Motor neuron (in vitro differentiated cells): ENCODE results near the gene WDR45B. TPM values are rescaled to one million over a fixed set of nuclear protein-coding genes. Genes with fewer than 3 reads are reported as not detected.

Experiments
- ATAC-seq, 8 experiments: fragments of 200-7000 bp; cut with Tn5 transposase; replicated peaks in 6 of 8; 2 replicates each; pipeline ENCODE4 v1.8.0; 2021; ENCODE audit warnings: mild to moderate bottlenecking in 8 of 8, moderate library complexity in 8 of 8
- H3K27ac ChIP-seq, 2 donors: fragments of 250-450 bp; sonication (Bioruptor Pico); 2 replicates each; pipeline ENCODE4 v1.9.0; 2021; ENCODE audit warnings: antibody characterized with exemption in 2 of 2, mild to moderate bottlenecking in 2 of 2, moderate library complexity in 1 of 2
- H3K4me1 ChIP-seq, 2 donors: fragments of 250-450 bp; sonication (Bioruptor Pico); replicated peaks in 1 of 2; 2 replicates each; pipeline ENCODE4 v1.6.1; 2021; ENCODE audit warnings: antibody characterized with exemption in 2 of 2, mild to moderate bottlenecking in 2 of 2, moderate library complexity in 1 of 2
- H3K4me3 ChIP-seq, 5 donors: fragments of 250-450 bp; sonication (Bioruptor Pico); 2 replicates each; pipeline ENCODE4 v1.9.0; 2021; ENCODE audit warnings: antibody characterized with exemption in 5 of 5, mild to moderate bottlenecking in 5 of 5, moderate library complexity in 4 of 5
- WGBS, 10 experiments: fragments of 450-650 bp; shearing (Covaris generic); methylation state at CpG; one replicate each; pipeline ENCODE4 v1.0.0; 2022; 5-methylcytosine and 5-hydroxymethylcytosine counted together
- in situ Hi-C, 9 experiments: fragments of 400-800 bp; cut with MboI; loops; one replicate each; pipeline ENCODE4 v1.15.0; 2021; ENCODE audit warnings: low sequenced_read_pairs in 9 of 9, low pct_unique_long_range_greater_than_20kb in 2 of 9; ENCODE audit not compliant: unreplicated experiment in 9 of 9
- total RNA-seq, 8 experiments: library from RNA; unstranded; fragments of 300-600 nt; gene quantifications; 2 replicates each; pipeline versions ENCODE4 v1.2.3 to v1.2.4, GENCODE V29; 2022

Gene WDR45B
- 10 to 100 TPM; 48.7 to 91.4 (median 64.3) TPM for total RNA-seq

GRCh38 chr17:82648165-82648668, at the start of gene WDR45B:
TSS of gene WDR45B (minus strand) at chr17:82648444. CDS start at chr17:82648340, 104 bp downstream.
- H3K27ac ChIP-seq, result peak within 1 kb of the TSS; percentile 94 to 98
- WGBS, 10 experiments, result no CpG with 5 or more reads among the region's 67 CpGs

DNA sequence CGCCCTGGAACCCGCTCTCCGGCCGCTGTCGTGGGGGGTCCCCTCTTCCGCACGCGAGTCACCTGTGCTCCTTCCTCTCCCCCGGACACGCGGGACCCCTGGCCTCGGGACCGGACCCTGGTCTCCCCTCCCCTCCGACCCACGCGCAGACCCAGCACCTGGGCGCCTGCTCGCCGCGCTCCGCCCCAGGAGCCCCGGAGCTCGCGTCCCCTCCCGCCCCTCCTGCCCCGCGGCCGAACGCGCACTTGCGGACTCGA, 49.5 kb upstream of the WDR45B start:
- 0% methylated on average over 2 of the region's 32 CpGs; no CpG with 5 or more reads in 9 of the 10 experiments for WGBS, 10 experiments
- in situ Hi-C loops, result no loop called here
- no peak for ATAC-seq
- Histone ChIP-seq H3K4me3 (peak overlapping the region; percentile 57 to 99 (median 76)), H3K4me1 (peaks cover 7 to 12% of the 10 kb centered on the region in 2 donors), H3K27ac (no peak overlapping the region)

More at GRCh38 chr17:82648165-82648668, at the start of gene WDR45B:
- Histone ChIP-seq H3K4me1 (peaks cover 8 to 13% of the 10 kb centered on the region in 2 donors), H3K4me3 (peak within 1 kb of the TSS; percentile 48 to 100 (median 90))
- in situ Hi-C loops, result no loop called here
- peak; percentile 92 to 97 (median 95) for ATAC-seq

DNA sequence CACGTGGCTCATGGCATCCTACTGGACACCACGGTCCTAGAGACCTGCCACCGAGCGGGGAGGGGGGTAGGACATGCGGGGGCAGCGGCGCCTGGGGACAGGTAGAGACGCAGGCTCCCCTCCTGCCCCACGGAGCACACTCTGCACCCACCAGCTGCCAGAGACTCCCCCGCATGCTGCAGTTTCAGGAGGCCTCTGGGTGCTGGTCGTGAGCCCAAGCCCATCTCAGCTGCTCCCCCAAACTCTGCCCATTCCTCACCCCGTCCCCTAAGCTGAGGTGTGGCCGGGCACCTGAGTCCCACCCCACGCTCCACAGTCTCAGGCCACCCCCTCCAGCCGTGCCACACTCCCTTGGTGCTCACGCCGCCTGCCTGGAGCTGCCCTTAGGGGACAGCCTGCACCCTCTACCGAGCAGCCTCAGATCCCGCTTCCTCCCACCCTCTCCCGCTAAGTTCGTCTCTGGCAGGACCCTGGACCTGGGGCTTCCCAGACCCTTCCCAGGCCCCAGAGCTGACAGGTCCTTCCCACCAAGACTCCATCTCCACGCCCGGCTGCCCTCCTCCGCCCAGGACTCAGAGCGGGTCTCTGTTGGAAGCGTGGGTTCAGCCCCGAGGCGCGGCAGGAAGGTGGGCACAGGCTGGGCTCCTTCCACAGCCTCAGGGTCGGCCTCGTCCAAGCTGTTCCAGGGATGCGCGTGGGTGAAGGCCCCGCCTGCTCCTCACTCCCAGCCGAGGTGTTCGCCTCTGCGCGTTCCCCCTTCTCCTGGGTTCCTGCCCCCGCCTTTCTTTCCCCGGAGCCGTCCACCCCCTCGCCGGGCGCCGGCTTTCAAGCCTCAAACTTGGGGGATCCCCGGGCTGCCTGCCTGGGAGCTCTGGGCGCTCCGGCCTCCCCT, 48.9 kb upstream of the WDR45B start:
- ATAC-seq, result no peak
- 0 to 10% methylated on average over 1 to 2 of the region's 48 CpGs; no CpG with 5 or more reads in 8 of the 10 experiments for WGBS, 10 experiments
- in situ Hi-C loops, result no loop called here

DNA sequence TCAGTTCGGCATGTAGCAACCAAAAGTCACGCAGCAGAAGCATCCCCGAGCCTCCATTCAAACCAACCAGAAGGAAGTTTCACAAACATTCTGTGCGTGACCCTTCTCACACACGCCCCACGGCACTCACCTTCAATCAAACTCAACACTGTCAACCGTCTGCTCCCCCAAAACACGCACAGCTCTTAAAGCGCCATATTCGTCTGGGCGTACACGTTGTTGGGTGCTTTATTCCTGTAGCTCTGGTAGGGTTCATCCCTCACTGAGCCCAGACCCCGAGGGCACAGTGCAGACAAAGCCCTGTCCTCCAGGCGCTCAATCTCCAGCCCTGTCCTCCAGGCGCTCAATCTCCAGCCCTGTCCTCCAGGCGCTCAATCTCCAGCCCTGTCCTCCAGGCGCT, 48.0 kb upstream of the WDR45B start:
- H3K4me3 ChIP-seq, result no peak overlapping the region
- no peak for ATAC-seq
- 55 to 100% (median 89%) methylated on average over 1 to 12 of the region's 17 CpGs; no CpG with 5 or more reads in 3 of the 10 experiments for WGBS, 10 experiments

More for the DNA sequence above, 48.9 kb upstream of the WDR45B start:
- H3K4me1 ChIP-seq, result peaks cover 7 to 12% of the 10 kb centered on the region in 2 donors
- no peak overlapping the region for H3K27ac ChIP-seq
- peak overlapping the region; percentile 57 to 99 (median 76) for H3K4me3 ChIP-seq

DNA sequence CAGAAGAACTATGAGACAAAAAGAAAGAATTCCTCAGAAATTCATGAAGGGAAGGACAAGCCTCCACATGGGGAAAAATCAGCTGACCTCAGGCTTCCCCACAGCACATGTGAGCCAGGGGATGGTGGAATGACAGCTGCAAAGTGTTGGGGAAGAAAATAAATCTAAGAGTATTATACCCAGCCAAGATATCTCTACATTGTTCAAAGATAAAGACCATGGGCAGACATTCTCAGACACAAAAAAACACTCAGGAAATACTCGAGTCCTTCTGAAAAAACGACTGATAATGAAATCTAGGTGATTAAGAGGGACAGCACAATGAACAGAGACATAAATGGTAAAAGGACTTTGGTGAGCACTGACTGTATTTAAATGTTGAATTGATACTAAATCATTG, 46.4 kb upstream of the WDR45B start:
- H3K27ac ChIP-seq, result no peak overlapping the region
- ATAC-seq, result no peak
- WGBS, 10 experiments, result 10 to 76% (median 26%) methylated on average over 1 to 2 of the region's 2 CpGs
- no peak overlapping the region for H3K4me3 ChIP-seq
- peaks cover 7 to 12% of the 10 kb centered on the region in 2 donors for H3K4me1 ChIP-seq
- in situ Hi-C loops, result no loop called here

More for the DNA sequence above, 48.0 kb upstream of the WDR45B start:
- in situ Hi-C loops, result no loop called here
- Histone ChIP-seq H3K27ac (no peak overlapping the region), H3K4me1 (peaks cover 7 to 12% of the 10 kb centered on the region in 2 donors)

- in situ Hi-C loops, result no loop called here
- peaks cover 7 to 12% of the 10 kb centered on the region in 2 donors for H3K4me1 ChIP-seq
- H3K27ac ChIP-seq, result no peak overlapping the region
- no peak overlapping the region for H3K4me3 ChIP-seq
- peak in 1 of 8 experiments; percentile 4 for ATAC-seq
- 40 to 100% (median 86%) methylated on average over 1 to 18 of the region's 22 CpGs; no CpG with 5 or more reads in 1 of the 10 experiments for WGBS, 10 experiments
These were observed 45.1 kb upstream of the WDR45B start for GRCh38 chr17:82693168-82693867.

GRCh38 chr17:82692268-82692667, 44.0 kb upstream of the WDR45B start:
- ATAC-seq, result no peak
- WGBS, 10 experiments, result 85 to 100% (median 86%) methylated on average over 1 to 12 of the region's 16 CpGs; no CpG with 5 or more reads in 6 of the 10 experiments

GRCh38 chr17:82691714-82692113, 43.5 kb upstream of the WDR45B start:
- in situ Hi-C loops, result no loop called here
- no peak for ATAC-seq
- Histone ChIP-seq H3K27ac (no peak overlapping the region), H3K4me1 (peaks cover 0 to 5% of the 10 kb centered on the region in 2 donors), H3K4me3 (no peak overlapping the region)
- WGBS, 10 experiments, result 78 to 100% (median 94%) methylated on average over 1 to 5 of the region's 17 CpGs; no CpG with 5 or more reads in 5 of the 10 experiments

More at GRCh38 chr17:82692268-82692667, 44.0 kb upstream of the WDR45B start:
- Histone ChIP-seq H3K4me3 (no peak overlapping the region), H3K4me1 (peaks cover 3 to 10% of the 10 kb centered on the region in 2 donors), H3K27ac (no peak overlapping the region)
- in situ Hi-C loops, result no loop called here

DNA sequence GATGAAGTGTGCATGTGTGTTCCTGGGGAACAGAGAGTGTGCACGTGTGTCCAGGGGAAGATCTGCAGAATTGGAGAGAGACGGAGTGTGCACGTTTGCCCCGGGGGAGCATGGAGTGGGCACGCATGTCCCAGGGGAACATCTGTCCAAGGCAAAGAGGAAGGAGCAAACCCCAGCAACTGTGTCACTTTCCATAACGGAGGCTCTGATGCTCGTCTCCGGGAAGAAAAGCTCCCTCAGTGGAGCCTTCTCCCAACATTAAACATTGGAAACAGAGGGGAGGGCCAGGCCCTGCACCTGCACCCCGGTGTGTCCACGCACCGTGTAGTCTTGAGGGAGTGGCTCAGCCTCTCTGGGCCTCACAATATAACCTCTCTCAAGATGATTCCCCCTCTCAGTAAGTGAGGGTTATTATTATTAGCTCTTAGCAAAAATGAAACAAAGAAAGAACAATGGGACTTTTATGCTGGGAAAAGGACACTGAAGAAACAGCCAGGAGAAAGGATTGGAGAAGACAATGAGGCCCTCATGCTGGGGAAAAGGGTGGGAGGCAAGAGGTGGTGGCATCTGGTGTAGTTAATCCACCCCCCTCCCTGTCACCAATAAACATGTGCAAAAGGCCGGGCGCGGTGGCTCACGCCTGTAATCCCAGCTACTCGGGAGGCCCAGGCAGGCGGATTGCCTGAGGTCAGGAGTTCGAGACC, 42.7 kb upstream of the WDR45B start:
- ATAC-seq, result peak in 1 of 8 experiments; percentile 29
- WGBS, 10 experiments, result 20 to 100% (median 80%) methylated on average over 1 to 6 of the region's 18 CpGs; no CpG with 5 or more reads in 1 of the 10 experiments
- Histone ChIP-seq H3K4me3 (no peak overlapping the region), H3K27ac (no peak overlapping the region), H3K4me1 (peaks cover 0 to 4% of the 10 kb centered on the region in 2 donors)
- in situ Hi-C loops, result no loop called here

GRCh38 chr17:82689077-82689476, 40.8 kb upstream of the WDR45B start:
- WGBS, 10 experiments, result 67 to 100% (median 83%) methylated on average over 1 to 3 of the region's 8 CpGs; no CpG with 5 or more reads in 5 of the 10 experiments
- in situ Hi-C loops, result no loop called here
- Histone ChIP-seq H3K4me1 (peaks cover 0 to 4% of the 10 kb centered on the region in 2 donors), H3K4me3 (no peak overlapping the region), H3K27ac (no peak overlapping the region)
- peak in 1 of 8 experiments; percentile 37 for ATAC-seq

- no peak overlapping the region for H3K27ac ChIP-seq
- no peak for ATAC-seq
- H3K4me1 ChIP-seq, result no peaks in the 10 kb centered on the region
- WGBS, 10 experiments, result 88 to 100% (median 92%) methylated on average over 1 to 7 of the region's 9 CpGs; no CpG with 5 or more reads in 3 of the 10 experiments
- H3K4me3 ChIP-seq, result no peak overlapping the region
- in situ Hi-C loops, result no loop called here
These were observed 39.6 kb upstream of the WDR45B start for GRCh38 chr17:82687871-82688270.

GRCh38 chr17:82687375-82687861, 39.2 kb upstream of the WDR45B start:
- no peaks in the 10 kb centered on the region for H3K4me1 ChIP-seq
- H3K27ac ChIP-seq, result no peak overlapping the region
- ATAC-seq, result no peak
- WGBS, 10 experiments, result 40 to 86% (median 59%) methylated on average over 1 to 7 of the region's 10 CpGs
- H3K4me3 ChIP-seq, result no peak overlapping the region
- in situ Hi-C loops, result no loop called here
